ENCODE results near the gene ADNP2.

The ADNP2 gene

GRCh38 chr18:80105369-80106167 lies 3.5 kb upstream of the ADNP2 start:
- no peak for DNase-seq (ENCODE audit: low spot score)

GRCh38 chr18:80106482-80107051 lies 2.5 kb upstream of the ADNP2 start:
- DNase-seq (ENCODE audit: low spot score) = no peak

- no peak for DNase-seq (ENCODE audit: low spot score)
These were observed 1.6 kb upstream of the ADNP2 start for GRCh38 chr18:80107426-80107825.

- no peak for DNase-seq (ENCODE audit: low spot score)
These were observed 933 bp upstream of the ADNP2 start for GRCh38 chr18:80108121-80108536.

- DNase-seq (ENCODE audit: low spot score) = no peak
These were observed 615 bp downstream of the ADNP2 start for GRCh38 chr18:80109676-80110078.

- no peak for DNase-seq (ENCODE audit: low spot score)
These were observed 3.7 kb downstream of the ADNP2 start for GRCh38 chr18:80112624-80113248.

- no peak for DNase-seq (ENCODE audit: low spot score)
These were observed 6.0 kb downstream of the ADNP2 start for GRCh38 chr18:80115035-80115434.

GRCh38 chr18:80119111-80119510 lies 10.0 kb downstream of the ADNP2 start:
- no peak for DNase-seq (ENCODE audit: low spot score)

GRCh38 chr18:80120932-80121331 lies 11.9 kb downstream of the ADNP2 start:
- DNase-seq (ENCODE audit: low spot score) = no peak

GRCh38 chr18:80124131-80124530 lies 15.1 kb downstream of the ADNP2 start:
- no peak for DNase-seq (ENCODE audit: low spot score)

- DNase-seq (ENCODE audit: low spot score) = no peak
These were observed 17.7 kb downstream of the ADNP2 start for GRCh38 chr18:80126797-80127196.

- no peak for DNase-seq (ENCODE audit: low spot score)
These were observed 18.6 kb downstream of the ADNP2 start for GRCh38 chr18:80127635-80128034.

- DNase-seq (ENCODE audit: low spot score) = no peak
These were observed 20.8 kb downstream of the ADNP2 start for GRCh38 chr18:80129672-80130367.

GRCh38 chr18:80130555-80130954 lies 21.5 kb downstream of the ADNP2 start:
- no peak for DNase-seq (ENCODE audit: low spot score)

GRCh38 chr18:80132180-80132812 lies 23.2 kb downstream of the ADNP2 start:
- no peak for DNase-seq (ENCODE audit: low spot score)

GRCh38 chr18:80133124-80133523 lies 24.1 kb downstream of the ADNP2 start:
- DNase-seq (ENCODE audit: low spot score) = no peak

- DNase-seq (ENCODE audit: low spot score) = no peak
These were observed 26.1 kb downstream of the ADNP2 start for GRCh38 chr18:80135136-80135535.

GRCh38 chr18:80136679-80137078 lies 27.6 kb downstream of the ADNP2 start:
- DNase-seq (ENCODE audit: low spot score) = no peak

- DNase-seq (ENCODE audit: low spot score) = no peak
These were observed 28.1 kb downstream of the ADNP2 start for GRCh38 chr18:80137137-80137536.

- no peak for DNase-seq (ENCODE audit: low spot score)
These were observed 28.9 kb downstream of the ADNP2 start for GRCh38 chr18:80137976-80138375.

GRCh38 chr18:80140455-80140985 lies 31.5 kb downstream of the ADNP2 start:
- no peak for DNase-seq (ENCODE audit: low spot score)

GRCh38 chr18:80143881-80144280 lies 34.8 kb downstream of the ADNP2 start:
- DNase-seq (ENCODE audit: low spot score) = no peak
